Uterus (tissue), 4 donors: Measurements from ENCODE around the gene MAD2L2. TPM values are rescaled to one million over a fixed set of nuclear protein-coding genes. Genes with fewer than 3 reads are reported as not detected.

Experiments
- DNase-seq, 2 donors: peaks; one replicate each; pipeline ENCODE4 v3.0.0-alpha.2; 2019 to 2020
- H3K27ac ChIP-seq, 2 donors: fragments of 200-600 bp; sonication (generic); 1 replicate in 1 of 2; 2 replicates in 1 of 2; pipeline ENCODE4 v1.5.1; 2016 to 2018
- H3K27me3 ChIP-seq, 2 donors: fragments of 200-600 bp; sonication (generic); one replicate each; pipeline ENCODE4 v1.5.1; 2018 to 2019; ENCODE audit warnings: control low read depth in 1 of 2
- H3K36me3 ChIP-seq, 2 donors: fragments of 200-600 bp; sonication (generic); one replicate each; pipeline ENCODE4 v1.5.1; 2019; ENCODE audit warnings: control low read depth in 1 of 2
- H3K4me1 ChIP-seq, 2 donors: fragments of 200-600 bp; sonication (generic); one replicate each; pipeline ENCODE4 v1.5.1; 2018 to 2019; ENCODE audit warnings: control low read depth in 1 of 2
- H3K4me3 ChIP-seq, 2 donors: fragments of 200-600 bp; sonication (generic); 1 replicate in 1 of 2; 2 replicates in 1 of 2; pipeline ENCODE4 v1.5.1; 2018 to 2019; ENCODE audit warnings: mild to moderate bottlenecking in 1 of 2
- H3K9me3 ChIP-seq, 2 donors: fragments of 200-600 bp; sonication (generic); one replicate each; pipeline ENCODE4 v1.5.1; 2019; ENCODE audit warnings: control low read depth in 1 of 2
- POLR2A ChIP-seq, 2 donors: fragments of 450-650 bp; IDR thresholded peaks; one replicate each; pipeline ENCODE4 v1.6.1; 2016; ENCODE audit warnings: antibody characterized with exemption in 2 of 2, mild to moderate bottlenecking in 1 of 2, moderate library complexity in 1 of 2
- intact Hi-C: fragments of 100-400 bp; cut with DNase I; formaldehyde crosslinking; loops from one replicate; pipeline ENCODE4 v1.15.1; 2023; ENCODE audit warnings: low total_unique reads
- total RNA-seq, 4 donors: library from RNA; depleted of rRNA in 3 of 4; stranded (reverse); fragments of >200 nt in 3 of 4; gene quantifications; one replicate each; pipeline versions ENCODE4 v1.1.0 to v1.2.4, GENCODE V29; 2014 to 2023
- TF ChIP-seq, protein P1 (sequence below), 4 experiments: fragments of 200-600 bp in 2 of 4; fragments of 450-650 bp in 2 of 4; sonication (generic) in 2 of 4; IDR thresholded peaks; one replicate each; pipeline ENCODE4 v1.5.1; 2016 to 2019; ENCODE audit warnings: antibody characterized with exemption in 4 of 4, mild to moderate bottlenecking in 2 of 4, moderate library complexity in 1 of 4
- donor health status: DM: yes; HTN: yes; CAD: no.

The MAD2L2 gene
- total RNA-seq, 4 donors from 2014 or later: 24.3 to 66.2 (median 34.6) TPM

DNA sequence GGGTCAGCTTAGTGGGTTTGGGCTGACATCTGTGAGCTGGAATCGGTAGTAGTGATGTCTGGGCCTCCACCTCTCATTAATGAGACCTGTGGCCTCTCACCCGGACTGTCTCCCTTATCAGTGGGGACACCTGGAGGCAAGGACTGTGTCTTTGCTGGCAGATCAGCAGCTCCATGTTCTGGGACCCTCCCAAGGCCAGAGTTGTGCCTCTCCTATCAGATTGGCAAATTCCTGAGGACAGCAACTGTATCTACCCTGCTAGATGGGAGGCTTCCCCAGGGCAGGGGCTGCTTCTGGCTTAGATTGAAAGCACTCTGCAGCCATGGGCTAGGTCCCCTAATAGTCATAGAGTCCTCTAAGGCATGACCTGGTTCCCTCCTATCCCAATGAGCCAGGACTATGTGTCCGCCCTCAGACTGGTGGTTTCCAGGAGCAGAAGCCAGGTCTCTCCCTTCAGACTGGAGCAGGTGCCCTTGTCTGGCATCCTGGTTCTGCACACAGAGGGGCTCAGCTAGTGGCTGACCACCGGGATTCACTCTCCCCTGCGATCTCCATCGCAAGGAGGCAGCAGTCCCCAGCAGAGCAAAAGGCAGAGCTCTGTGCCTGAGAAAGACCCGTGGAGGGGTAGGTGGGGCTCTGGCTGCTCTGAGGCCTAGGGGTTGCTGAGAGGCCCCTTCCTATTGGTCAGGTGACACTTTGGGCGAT, 16.4 kb upstream of the MAD2L2 start:
- intact Hi-C loops: no loop called here
- TF ChIP-seq, protein P1, sequence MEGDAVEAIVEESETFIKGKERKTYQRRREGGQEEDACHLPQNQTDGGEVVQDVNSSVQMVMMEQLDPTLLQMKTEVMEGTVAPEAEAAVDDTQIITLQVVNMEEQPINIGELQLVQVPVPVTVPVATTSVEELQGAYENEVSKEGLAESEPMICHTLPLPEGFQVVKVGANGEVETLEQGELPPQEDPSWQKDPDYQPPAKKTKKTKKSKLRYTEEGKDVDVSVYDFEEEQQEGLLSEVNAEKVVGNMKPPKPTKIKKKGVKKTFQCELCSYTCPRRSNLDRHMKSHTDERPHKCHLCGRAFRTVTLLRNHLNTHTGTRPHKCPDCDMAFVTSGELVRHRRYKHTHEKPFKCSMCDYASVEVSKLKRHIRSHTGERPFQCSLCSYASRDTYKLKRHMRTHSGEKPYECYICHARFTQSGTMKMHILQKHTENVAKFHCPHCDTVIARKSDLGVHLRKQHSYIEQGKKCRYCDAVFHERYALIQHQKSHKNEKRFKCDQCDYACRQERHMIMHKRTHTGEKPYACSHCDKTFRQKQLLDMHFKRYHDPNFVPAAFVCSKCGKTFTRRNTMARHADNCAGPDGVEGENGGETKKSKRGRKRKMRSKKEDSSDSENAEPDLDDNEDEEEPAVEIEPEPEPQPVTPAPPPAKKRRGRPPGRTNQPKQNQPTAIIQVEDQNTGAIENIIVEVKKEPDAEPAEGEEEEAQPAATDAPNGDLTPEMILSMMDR (IDR thresholded peaks at IDR 0.05): no peak
- no peak for TF ChIP-seq POLR2A (IDR thresholded peaks at IDR 0.05)
- DNase-seq: no peak

DNA sequence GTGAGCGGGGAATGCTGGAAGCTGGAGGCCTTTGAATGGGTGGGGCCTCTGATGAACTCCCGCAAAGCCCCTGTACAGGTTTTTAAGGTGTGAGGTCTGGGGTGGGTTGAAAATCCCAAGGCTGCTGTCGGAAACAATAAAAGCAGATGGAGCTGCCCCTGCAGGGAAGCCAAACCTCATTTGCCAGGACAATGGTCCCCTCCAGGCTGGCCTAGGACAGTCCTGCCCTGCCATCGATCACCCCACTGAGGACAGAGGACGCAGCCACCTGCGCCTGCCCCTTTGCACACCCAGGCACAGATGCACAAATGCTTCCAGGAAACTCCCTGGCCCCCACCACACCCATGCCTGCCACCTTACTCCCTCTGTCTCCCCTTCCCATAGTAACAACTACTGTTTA, 14.9 kb upstream of the MAD2L2 start:
- Histone ChIP-seq H3K4me3 (no peak overlapping the region), H3K27ac (no peak overlapping the region), H3K9me3 (no peaks in the 10 kb centered on the region), H3K27me3 (peaks cover 0 to 3% of the 10 kb centered on the region in 2 donors), H3K36me3 (no peaks in the 10 kb centered on the region), H3K4me1 (peaks cover 0 to 10% of the 10 kb centered on the region in 2 donors)
- intact Hi-C loops: no loop called here
- TF ChIP-seq, protein P1 (IDR thresholded peaks at IDR 0.05): no peak
- no peak for TF ChIP-seq POLR2A (IDR thresholded peaks at IDR 0.05)
- no peak for DNase-seq

More for the DNA sequence above, 16.4 kb upstream of the MAD2L2 start:
- no peaks in the 10 kb centered on the region for H3K4me1 ChIP-seq
- peaks cover 0 to 5% of the 10 kb centered on the region in 2 donors for H3K27me3 ChIP-seq
- no peaks in the 10 kb centered on the region for H3K36me3 ChIP-seq
- no peak overlapping the region for H3K4me3 ChIP-seq
- no peaks in the 10 kb centered on the region for H3K9me3 ChIP-seq
- H3K27ac ChIP-seq: no peak overlapping the region

DNA sequence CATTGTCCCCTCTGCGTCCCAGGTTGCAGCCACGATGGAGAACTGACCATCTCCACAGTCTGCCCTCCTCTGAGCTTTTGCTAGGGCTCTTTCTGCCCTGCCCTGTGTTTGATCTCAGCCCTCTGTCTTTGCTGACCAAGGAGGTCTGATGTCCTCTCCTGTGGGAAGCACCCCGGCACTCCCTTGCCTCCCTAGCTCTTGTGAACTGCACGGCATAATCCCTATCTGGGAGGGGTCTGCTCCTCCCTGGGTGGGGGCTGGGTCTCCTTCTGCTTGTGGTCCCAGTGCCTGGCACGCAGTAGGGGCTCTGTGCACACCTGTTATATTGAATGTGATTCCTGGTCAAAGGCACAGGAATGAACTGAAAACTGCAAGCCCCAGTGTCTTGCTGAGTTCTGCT, 13.0 kb upstream of the MAD2L2 start:
- no peak overlapping the region for H3K27ac ChIP-seq
- intact Hi-C loops: no loop called here
- H3K9me3 ChIP-seq: no peaks in the 10 kb centered on the region
- H3K27me3 ChIP-seq: peaks cover 0 to 11% of the 10 kb centered on the region in 2 donors
- TF ChIP-seq, protein P1 (IDR thresholded peaks at IDR 0.05): no peak
- no peak for TF ChIP-seq POLR2A (IDR thresholded peaks at IDR 0.05)
- no peaks in the 10 kb centered on the region for H3K36me3 ChIP-seq
- DNase-seq: no peak
- no peak overlapping the region for H3K4me3 ChIP-seq
- peaks cover 0 to 17% of the 10 kb centered on the region in 2 donors for H3K4me1 ChIP-seq

DNA sequence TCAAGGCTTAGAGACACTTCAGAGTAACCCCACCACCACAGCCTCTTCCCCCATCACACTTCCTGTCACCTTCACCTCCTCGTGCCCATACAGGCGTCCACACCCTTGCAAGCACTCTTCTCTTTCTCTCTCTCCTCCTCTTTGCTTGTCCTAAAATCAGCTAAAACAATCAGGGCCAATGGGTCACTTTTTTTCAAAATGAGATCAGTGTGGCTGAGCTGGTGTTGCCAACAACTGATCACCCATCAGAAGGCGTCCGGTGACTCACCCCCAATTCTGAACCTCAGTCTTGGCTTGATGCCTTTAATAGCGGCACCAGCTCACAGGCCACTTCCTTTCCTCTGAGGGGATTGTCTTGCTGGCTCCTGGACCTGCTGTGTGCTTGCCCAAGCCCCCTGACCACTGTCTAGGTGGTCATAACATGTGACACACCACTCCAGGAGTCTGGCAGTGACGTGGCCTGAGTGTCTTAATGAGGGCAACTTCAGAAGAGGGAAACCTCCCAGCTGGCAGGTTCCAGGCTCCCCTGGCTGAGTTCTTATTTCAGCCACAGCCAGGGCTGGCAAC, 12.2 kb upstream of the MAD2L2 start:
- H3K4me1 ChIP-seq: peaks cover 0 to 17% of the 10 kb centered on the region in 2 donors
- H3K36me3 ChIP-seq: no peaks in the 10 kb centered on the region
- DNase-seq: no peak
- TF ChIP-seq, protein P1 (IDR thresholded peaks at IDR 0.05): no peak
- TF ChIP-seq POLR2A (IDR thresholded peaks at IDR 0.05): no peak
- no peak overlapping the region for H3K4me3 ChIP-seq
- no peak overlapping the region for H3K27ac ChIP-seq
- H3K27me3 ChIP-seq: peaks cover 0 to 11% of the 10 kb centered on the region in 2 donors
- intact Hi-C loops: no loop called here
- H3K9me3 ChIP-seq: no peaks in the 10 kb centered on the region

DNA sequence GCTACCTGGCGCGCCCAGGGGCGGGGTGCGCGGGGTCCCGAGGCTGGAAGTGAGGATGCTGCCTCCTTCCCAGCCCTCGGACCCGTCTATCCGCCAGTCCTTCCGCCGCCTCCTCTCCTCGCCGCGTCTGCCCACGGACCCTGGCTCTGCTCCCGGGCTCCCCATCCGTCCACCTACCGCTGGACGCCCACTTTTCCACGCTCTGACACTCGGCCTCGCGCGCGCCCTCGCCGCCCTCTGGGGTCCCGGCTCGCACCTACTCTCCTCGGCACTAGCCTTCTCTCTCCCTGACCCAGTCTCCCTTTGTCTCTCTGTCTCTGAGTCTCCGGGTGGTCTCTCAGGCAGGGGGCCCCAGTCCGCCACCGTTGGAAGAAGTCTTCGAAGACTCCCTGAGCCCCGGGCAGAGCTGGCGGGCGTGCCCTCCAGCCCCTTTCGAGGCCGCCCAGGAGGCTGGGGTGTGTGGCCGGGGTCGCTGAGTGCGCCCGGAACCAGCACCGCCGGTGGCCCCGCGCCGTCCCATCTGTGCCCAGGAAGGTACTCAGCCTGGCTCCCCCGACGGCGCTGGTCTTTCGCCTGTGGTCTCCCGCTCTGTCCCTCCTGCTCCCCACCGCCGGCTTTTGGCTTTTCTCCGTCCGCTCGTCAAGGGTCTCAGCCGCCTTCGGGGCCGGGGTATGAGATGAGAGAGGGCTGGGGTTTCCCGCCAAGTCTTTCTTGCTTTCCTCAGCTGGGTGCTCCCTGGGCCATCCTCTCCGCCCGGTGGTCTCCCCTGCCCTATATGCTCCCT, 11.2 kb upstream of the MAD2L2 start:
- no peak for TF ChIP-seq POLR2A (IDR thresholded peaks at IDR 0.05)
- TF ChIP-seq, protein P1 (IDR thresholded peaks at IDR 0.05): no peak
- H3K9me3 ChIP-seq: no peaks in the 10 kb centered on the region
- no peak for DNase-seq
- no peaks in the 10 kb centered on the region for H3K36me3 ChIP-seq
- no peak overlapping the region for H3K4me3 ChIP-seq
- peaks cover 0 to 11% of the 10 kb centered on the region in 2 donors for H3K27me3 ChIP-seq
- intact Hi-C loops: no loop called here
- peaks cover 0 to 17% of the 10 kb centered on the region in 2 donors for H3K4me1 ChIP-seq
- H3K27ac ChIP-seq: no peak overlapping the region
